ENCODE data around the gene DTNBP1. TPM values are rescaled to one million over a fixed set of nuclear protein-coding genes. Genes with fewer than 3 reads are reported as not detected.
"Not testable (repeated sequence)": the region's sequence is repeated elsewhere in the genome, so short reads cannot be mapped to it uniquely, and the experiment has no call there.

DTNBP1 gene
- total RNA-seq, 2 donors from 2014 or later = 21.0 to 26.9 TPM

DNA sequence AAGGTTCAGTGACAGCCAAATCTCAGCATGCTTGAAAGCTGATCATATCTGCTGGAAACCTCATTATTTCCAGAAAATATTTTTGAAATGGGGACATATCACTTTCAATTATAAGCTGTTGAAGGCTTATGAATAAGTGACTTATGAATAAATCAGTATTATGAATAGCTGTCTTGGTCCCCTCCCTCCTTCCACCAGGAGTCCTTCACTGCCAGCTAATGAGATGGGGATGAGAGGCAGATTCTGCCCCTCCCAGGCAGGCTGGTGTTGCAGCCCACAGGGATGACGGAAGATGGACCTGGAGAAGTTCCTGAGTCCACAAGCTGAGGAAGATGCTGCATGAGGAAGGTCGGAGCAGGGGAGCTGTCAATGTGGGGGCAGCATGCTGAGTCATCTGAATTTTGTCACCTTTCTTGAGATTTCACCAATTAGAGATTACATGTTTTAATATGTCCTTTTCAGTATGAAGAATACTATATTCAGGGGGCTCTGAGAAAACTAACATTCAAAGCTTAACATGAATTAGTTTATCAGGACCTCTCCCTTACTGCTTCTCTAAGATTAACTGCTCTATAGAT is 112.2 kb downstream of the DTNBP1 start:
- intact Hi-C loops (cut with DNase I, micrococcal nuclease) = no loop called here
- ATAC-seq (no peak), DNase-seq (no peak)

DNA sequence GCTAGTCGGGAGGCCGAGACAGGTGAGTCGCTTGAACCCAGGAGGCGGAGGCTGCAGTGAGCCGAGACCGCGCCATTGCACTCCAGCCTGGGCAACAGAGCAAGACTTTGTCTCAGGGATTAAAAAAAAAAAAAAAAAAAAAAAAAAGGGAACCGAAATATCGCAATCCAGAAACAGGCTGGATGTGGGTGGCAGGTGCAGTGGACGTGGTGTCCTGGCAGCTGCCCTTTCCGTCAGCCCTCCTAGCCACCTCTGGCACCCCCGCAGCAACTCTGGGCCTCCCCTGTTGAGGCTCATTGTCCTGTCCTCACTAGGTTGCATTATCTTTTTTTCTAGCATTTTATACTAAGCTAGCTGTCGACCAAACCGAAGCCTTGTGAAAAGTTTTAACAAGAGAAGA is 113.5 kb downstream of the DTNBP1 start:
- DNase-seq = no peak
- ATAC-seq = no peak
- intact Hi-C loops (cut with DNase I, micrococcal nuclease) = no loop called here

DNA sequence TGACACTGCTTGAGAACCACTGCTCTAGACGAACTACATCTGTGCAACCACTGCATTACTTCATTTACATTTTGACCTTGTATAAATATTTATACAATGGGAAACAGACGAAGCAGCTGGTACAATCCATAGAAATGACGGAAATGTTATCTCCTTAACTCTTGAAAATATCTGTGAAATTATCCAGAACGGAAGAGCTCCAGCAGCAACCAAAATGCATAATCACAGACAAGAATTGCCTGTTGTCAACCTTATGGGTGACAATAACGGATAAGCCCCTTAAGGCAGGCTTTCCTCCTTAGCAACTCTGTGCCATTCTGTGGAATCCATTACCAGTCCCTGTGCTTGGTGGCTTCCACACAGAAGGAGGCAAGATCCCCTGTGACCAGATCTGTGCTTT is 115.4 kb downstream of the DTNBP1 start:
- intact Hi-C loops (cut with DNase I, micrococcal nuclease) = no loop called here
- no peak for ATAC-seq
- DNase-seq = no peak

DNA sequence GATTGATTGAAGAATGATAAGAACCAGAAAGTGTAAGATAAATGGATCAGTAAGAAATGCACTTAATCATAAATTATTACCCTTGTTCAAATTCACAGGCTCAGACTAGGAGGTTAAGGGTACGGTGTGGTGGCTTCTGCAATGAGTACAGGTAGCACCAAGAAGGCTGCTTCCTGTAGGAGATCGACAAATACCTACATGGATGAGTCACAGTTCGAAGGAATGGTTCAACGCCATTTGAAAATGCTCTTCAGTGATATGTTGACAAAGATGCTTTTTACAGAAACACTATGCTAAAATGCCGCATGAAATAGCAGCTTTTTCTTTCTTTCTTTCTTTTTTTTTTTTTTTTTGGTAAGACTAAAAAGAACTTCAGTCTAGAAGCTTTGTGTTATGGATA is 116.2 kb downstream of the DTNBP1 start:
- ATAC-seq (no peak), DNase-seq (no peak)
- intact Hi-C loops (cut with DNase I, micrococcal nuclease) = no loop called here

DNA sequence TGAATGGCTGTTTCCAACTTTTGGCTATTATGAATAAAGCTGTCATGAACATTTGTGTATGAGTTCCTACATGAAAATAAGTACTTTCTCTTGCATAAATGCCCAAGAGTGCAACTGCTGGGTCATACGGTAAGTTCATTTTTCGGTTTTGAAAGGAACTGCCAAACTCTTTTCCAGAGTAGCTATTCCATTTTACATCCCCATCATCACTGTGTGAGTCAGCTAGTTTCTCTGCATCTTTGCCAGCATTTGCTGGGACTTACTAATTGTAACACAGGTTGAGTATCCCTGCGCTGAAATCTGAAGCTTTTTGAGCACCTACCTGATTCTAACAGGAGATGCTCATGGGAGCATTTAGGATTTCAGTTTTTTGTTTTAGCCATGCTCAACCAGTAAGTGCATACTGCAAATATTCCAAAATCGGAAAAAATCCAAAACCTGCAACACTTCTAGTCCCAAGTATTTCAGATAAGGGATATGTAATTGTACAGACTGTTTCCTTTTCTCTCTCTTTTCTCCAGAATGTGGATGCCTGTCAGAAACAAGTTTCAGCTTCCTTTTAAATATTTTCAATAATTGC is 118.4 kb downstream of the DTNBP1 start:
- DNase-seq = no peak
- intact Hi-C loops (cut with DNase I, micrococcal nuclease) = no loop called here
- ATAC-seq = no peak

DNA sequence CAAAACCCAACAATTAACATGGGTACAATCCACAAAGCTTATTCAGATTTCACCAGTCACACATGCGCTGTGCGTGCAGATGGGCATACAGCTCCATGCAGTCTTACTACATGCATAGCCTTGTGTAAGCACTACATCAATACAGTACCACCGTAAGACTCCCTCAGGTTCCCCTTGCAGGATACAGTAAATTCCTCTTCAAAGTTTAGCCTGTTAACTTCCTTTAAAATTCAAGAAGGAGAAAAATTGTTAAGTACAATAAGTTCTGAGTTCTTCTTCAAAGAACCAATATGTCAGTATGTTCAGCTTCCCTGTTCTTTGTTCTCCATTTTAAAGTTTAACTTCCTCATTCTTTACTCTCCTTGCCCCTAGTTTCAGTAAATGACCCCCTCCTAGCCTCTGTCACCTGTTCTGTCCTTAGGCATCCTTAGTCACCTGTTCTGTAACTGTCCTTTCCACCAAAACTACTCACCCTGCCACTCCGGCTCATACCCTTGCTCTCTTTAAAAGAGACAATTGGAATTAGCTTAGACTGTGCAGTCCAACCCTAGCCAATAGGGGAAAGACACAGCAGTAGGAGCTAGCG is 119.4 kb downstream of the DTNBP1 start:
- ATAC-seq; DNase-seq; intact Hi-C loops (cut with DNase I, micrococcal nuclease): not testable (repeated sequence)

DNA sequence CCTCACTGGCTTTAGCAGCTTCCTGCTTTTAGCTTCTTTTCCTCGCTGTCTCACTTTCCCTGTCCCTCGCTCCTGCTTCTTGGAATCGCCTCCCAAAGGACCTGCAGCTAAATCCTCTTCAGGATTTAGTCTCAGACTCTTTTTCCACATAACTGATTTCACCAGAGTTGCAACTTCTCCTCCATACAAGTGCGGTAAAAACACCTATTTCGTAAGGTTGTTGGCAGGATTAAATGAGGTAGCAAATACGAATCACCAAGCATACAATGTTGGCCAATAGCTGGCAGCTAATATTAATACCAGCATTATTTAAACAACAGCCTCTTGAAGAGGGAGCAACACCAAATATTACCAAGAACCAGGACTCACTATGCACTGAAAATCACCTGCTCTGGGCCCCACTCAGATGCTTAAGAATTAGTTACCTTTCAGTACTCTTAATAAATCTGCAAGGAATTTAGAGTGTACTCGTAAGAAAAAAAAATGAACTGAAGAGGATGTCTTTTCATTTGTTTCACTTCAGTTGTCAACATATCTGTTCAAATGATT is 123.0 kb downstream of the DTNBP1 start:
- DNase-seq (no peak), ATAC-seq (no peak)
- intact Hi-C loops (cut with DNase I, micrococcal nuclease) = no loop called here

DNA sequence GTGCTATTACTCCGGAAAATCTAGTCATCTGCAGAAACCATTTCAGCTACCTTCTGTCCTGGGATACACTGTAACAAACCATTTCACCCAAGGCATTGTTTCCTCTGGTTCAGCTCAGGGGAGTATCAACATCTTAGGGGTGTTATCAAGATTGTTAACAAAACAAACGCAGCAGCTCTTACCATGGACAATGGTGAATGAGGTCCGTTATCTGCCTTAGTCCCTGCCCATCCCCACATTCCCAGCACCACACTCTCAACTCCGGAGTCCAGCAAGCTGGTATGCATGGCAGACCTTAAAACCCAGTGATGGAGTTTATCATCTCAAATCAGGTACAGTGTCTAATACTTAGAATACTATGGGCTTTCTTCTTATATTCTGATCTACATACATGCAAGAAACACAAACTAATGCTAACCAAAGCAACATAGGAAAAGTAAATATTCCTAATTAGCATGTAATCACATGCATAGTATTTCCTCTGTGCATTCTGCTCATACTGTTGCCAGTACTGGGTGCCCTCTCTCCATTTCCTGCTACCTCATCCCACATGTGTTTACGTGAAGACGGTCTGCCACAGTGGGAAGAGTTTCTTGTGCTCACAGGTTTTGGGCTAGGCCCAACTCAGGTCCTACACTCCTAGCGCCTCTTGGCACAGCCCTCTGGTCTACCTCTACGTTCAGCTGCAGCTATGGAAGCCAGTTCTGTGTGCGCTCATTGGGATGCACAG is 123.9 kb downstream of the DTNBP1 start:
- DNase-seq (no peak), ATAC-seq (no peak)
- intact Hi-C loops (cut with DNase I, micrococcal nuclease) = no loop called here

DNA sequence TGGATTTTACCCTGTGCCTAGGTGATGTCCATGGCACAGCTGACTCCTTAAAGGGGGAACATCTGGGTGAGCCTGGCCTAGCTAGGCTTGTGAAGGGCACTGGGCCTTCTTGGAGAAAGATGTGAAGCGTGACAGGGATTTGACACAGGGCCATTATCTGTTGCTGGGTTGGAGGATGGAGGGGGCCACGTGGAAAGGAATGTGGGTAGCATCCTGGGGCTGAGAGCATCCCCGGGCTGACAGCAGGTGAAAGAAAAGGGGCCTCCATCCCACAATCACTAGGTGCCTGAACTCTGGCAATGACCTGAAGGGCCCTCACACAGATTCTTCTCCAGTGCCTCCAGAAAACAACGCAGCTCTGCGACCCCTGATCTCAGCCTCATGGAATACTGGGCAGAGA is 124.7 kb downstream of the DTNBP1 start:
- intact Hi-C loops (cut with DNase I, micrococcal nuclease) = no loop called here
- ATAC-seq (no peak), DNase-seq (no peak)

DNA sequence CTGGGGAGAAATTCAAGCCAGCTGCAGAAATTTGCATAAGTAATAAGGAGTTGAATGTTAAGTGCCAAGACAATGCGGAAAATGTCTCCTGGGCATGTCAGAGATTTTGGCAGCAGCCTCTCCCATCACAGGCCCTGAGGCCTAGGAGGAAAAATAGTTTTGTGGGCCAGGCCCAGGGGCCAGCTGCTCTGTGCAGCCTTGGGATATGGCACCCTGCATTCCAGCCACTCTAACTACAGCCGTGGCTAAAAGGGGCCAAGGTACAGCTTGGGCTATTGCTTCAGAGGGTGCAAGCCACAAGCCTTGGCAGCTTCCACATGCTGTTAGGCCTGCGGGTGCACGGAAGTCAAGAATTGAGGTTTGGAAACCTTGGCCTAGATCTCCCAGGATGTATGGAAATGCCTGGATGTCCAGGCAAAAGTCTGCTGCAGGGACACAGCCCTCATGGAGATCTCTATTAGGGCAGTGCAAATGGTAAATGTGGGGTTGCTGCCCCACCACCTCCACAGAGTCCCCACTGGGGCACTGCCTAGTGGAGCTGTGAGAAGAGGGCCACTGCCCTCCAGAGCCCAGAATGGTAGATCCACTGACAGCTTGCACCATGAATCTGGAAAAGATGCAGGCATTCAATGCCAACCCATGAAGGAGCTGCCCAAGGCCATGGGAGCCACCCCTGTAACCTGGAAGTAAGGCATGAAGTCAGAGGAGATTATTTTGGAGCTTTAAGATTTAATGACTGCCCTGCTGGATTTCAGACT is 126.5 kb downstream of the DTNBP1 start:
- intact Hi-C loops (cut with DNase I, micrococcal nuclease) = no loop called here
- DNase-seq = no peak

DNA sequence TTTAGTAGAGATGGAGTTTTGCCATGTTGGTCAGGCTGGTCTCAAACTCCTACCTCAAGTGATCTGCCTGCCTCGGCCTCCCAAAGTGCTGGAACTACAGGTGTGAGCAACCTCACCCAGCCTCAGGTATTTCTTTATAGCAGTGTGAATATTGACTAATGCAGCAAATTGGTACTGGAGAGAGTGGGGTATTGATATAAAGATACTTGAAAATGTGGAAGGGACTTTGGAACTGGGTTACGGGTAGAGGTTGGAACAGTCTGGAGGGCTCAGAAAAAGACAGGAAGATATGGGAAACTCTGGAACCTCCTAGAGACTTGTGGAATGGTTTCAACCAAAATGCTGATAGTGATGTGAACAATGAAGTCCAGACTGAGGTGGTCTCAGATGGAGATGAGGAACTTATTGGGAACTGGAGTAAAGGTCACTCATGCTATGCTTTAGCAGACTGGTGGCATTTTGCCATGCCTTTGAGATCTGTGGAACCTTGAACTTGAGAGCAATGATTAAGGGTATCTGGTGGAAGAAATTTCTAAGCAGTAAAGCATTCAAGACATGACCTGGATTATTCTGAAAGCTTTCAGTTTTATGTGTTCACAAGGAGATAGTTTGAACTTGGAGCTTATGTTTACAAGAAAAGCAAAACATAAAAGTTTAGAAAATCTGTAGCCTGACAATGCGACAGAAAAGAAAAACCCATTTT is 127.2 kb downstream of the DTNBP1 start:
- ATAC-seq = no peak
- intact Hi-C loops (cut with DNase I, micrococcal nuclease) = no loop called here
- no peak for DNase-seq

More for the DNA sequence above, 126.5 kb downstream of the DTNBP1 start:
- ATAC-seq = no peak

DNA sequence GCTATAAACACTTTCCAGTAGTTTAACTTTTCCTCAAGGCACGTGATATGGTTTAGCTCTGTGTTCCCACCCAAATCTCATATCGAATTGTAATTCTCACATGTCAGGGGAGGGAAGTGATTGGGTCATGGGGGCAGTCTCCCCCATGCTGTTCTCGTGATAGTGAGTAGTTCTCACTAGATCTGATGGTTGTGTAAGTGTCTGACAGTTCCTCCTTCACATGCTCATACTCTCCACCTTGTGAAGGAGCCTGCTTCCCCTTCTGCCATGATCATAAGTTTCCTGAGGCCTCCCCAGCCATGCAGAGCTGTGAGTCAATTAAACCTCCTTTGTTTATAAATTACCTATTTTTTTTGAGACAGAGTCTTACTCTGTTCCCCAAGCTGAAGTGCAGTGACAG is 127.9 kb downstream of the DTNBP1 start:
- intact Hi-C loops (cut with DNase I, micrococcal nuclease) = no loop called here
- no peak for DNase-seq
- no peak for ATAC-seq

DNA sequence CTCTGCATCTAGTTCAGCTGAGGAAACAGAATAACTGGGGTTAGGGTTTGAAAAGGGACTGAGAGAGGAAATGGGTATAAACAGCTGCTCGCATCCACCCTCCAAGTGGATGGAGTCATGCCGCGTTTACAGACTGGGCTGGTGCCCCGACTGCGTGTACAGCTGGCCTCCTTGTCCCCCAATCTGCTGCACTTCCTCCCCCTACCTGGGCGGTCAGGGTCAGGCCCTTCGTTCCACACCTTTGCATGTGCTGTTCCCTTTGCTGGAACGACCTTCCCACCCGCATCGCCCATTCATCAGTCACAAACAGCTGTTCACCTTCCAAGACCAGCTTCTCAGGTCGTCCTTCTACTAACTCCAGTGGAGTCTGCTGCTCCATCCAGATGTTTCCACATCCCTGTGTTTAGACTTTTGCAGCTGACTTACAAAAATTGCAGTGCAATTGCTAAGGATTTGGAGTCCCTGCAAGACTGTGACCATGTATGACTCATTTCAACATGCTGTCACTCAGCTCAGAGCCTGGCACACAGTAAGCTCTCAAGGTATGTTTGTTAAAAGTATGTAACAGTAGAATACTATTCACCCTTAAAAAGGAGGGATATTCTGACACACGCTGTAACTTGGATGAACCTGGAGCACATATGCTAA is 129.3 kb downstream of the DTNBP1 start:
- ATAC-seq = no peak
- DNase-seq = no peak
- intact Hi-C loops (cut with DNase I, micrococcal nuclease) = no loop called here

DNA sequence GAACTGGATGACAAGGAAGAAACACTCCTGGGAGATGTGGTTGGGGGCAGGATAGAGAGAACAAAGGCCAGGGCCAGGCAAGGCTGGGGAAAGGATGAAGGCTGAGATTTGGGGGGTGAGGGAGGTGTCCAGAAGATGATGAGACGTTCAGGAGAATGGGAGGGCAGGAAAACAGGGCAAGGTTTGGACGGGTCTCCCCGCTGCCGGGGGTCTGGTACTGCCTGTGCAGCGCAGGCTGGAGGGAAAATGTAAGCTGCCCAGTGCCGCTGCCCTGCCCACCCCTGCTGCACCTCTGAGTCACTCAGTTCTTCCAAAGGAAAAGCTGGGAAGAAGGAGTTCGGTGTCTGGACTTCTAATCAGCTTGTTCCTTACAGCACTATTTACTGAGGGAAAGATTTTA is 130.9 kb downstream of the DTNBP1 start:
- intact Hi-C loops (cut with DNase I, micrococcal nuclease) = no loop called here
- ATAC-seq (no peak), DNase-seq (no peak)

DNA sequence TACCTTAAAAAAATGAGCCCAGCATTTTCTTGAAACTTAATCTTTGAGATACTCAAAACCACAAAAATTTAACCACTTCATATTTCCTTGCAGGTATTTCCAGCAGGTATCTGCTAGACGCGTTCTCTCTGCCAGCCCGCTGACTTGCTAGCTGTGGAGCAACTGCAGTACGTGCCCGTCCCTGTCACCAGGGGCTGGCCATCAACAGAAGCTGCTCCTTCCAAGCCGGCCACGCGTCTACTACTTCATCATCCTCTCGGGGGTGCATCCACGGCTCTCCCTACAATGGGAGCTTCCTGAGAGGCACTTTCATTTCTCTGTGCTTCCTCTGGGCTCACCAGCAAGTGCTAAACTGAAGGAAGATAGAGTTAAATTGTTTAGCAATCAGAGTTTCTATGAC is 132.4 kb downstream of the DTNBP1 start:
- ATAC-seq = no peak
- DNase-seq = no peak
- intact Hi-C loops (cut with DNase I, micrococcal nuclease) = no loop called here

DNA sequence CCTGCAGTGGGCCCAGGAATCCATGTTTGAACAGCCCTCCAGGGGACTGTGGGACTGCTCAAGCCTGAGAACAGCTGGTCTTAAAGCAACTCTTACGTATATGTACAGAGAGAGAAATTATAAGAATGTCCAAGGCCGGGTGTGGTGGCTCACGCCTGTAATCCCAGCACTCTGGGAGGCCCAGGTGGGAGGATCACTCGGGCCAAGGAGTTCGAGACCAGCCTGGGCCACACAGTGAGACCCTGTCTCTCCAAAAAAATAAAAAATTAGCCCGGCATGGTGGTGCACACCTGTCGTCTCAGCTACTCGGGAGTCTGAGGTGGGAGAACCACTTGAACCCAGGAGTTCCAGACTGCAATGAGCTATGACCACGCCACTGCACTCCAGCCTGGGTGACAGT is 134.0 kb downstream of the DTNBP1 start:
- no peak for DNase-seq
- intact Hi-C loops (cut with DNase I, micrococcal nuclease) = no loop called here
- no peak for ATAC-seq

DNA sequence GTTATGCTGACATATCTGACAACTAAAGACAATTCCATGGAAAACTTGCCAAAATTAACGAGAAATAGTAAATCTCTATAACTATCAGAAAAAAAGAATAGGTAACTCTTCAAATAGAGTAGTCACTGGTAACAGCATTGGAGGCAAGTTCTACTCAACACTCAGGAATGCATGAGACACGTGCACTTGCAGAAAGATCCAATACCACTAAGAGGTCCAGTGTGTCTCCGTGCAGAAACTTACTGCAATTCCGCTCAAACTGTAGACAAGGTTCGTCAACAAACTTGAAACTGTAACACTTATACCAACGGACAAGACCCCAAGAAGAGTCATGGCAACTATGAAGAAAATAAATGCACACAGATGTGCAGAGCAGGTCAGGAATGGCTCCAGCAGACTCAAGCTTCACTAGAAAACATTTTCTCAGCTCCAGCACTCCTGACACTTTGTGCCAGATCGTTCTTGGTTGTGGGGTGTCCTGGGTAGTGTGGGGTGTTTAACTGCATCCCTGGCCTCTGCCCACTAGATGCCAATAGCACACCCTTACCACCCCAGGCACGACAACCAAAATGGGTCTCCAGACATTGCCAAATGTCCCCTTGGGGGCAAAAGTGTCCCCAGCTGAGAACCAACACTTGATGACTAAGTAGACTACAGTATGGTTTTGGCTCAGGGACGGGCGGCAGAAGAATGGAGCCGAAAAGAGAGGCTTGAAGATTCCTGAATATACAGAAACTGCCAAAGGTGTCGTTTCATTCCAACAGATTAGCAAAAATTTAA is 134.8 kb downstream of the DTNBP1 start:
- intact Hi-C loops (cut with DNase I, micrococcal nuclease) = no loop called here
- ATAC-seq (no peak), DNase-seq (no peak)
